ENCODE measurements around the gene XXYLT1.

- TF ChIP-seq CTCF (IDR thresholded peaks at IDR 0.05) (no peak), POLR2A (IDR thresholded peaks at IDR 0.05) (no peak)
Observed at GRCh38 chr3:195160257-195160898, 110.6 kb downstream of the XXYLT1 start.
